Endodermal cell (in vitro differentiated cells): Measurements from ENCODE around the gene THOP1. TPM values are rescaled to one million over a fixed set of nuclear protein-coding genes. Genes with fewer than 3 reads are reported as not detected.

Experiments used
- DNase-seq: peaks from one replicate; pipeline ENCODE4 v3.0.0-alpha.2; 2017
- H3K27ac ChIP-seq: 2 replicates; pipeline ENCODE4 v1.5.1; 2013; ENCODE audit warnings: mild to moderate bottlenecking, low read depth, low read length, moderate library complexity
- H3K27me3 ChIP-seq: 2 replicates; pipeline ENCODE4 v1.6.1; 2013; ENCODE audit warnings: mild to moderate bottlenecking, low read length, moderate library complexity; ENCODE audit not compliant: insufficient read depth, control insufficient read depth, poor library complexity, severe bottlenecking
- H3K36me3 ChIP-seq: 2 replicates; pipeline ENCODE4 v1.7.0; 2013; ENCODE audit warnings: mild to moderate bottlenecking, low read length, moderate library complexity; ENCODE audit not compliant: control insufficient read depth, insufficient read depth
- H3K4me1 ChIP-seq: one replicate; pipeline ENCODE4 v1.7.0; 2013; ENCODE audit warnings: low read length; ENCODE audit not compliant: control insufficient read depth, insufficient read depth
- H3K4me3 ChIP-seq: 2 replicates; pipeline ENCODE4 v1.5.1; 2013; ENCODE audit warnings: mild to moderate bottlenecking, low read length, moderate library complexity
- H3K9ac ChIP-seq: 2 replicates; pipeline ENCODE4 v1.6.1; 2013; ENCODE audit warnings: mild to moderate bottlenecking, low read length, moderate library complexity; ENCODE audit not compliant: poor library complexity, severe bottlenecking; ENCODE audit errors: extremely low read depth
- H3K9me3 ChIP-seq: 2 replicates; pipeline ENCODE4 v1.6.1; 2013; ENCODE audit warnings: mild to moderate bottlenecking, low read length, moderate library complexity; ENCODE audit not compliant: control insufficient read depth
- H3K27ac Mint-ChIP-seq: 2 replicates; pipeline ENCODE4 v1.8.0; 2020; ENCODE audit warnings: mixed read lengths
- H3K27me3 Mint-ChIP-seq: 2 replicates; pipeline ENCODE4 v1.8.0; 2021; ENCODE audit warnings: mild to moderate bottlenecking, mixed read lengths; ENCODE audit not compliant: insufficient read depth
- H3K36me3 Mint-ChIP-seq: 2 replicates; pipeline ENCODE4 v1.8.0; 2020; ENCODE audit warnings: low read depth, mixed read lengths
- H3K4me1 Mint-ChIP-seq: 2 replicates; pipeline ENCODE4 v1.8.0; 2020; ENCODE audit warnings: mixed read lengths
- H3K4me3 Mint-ChIP-seq: 2 replicates; pipeline ENCODE4 v1.8.0; 2020; ENCODE audit warnings: mild to moderate bottlenecking, moderate library complexity, mixed read lengths
- H3K9me3 Mint-ChIP-seq: 2 replicates; pipeline ENCODE4 v1.8.0; 2020; ENCODE audit warnings: mild to moderate bottlenecking, mixed read lengths
- CTCF ChIP-seq: fragments of 200-600 bp; sonication (generic); conservative IDR thresholded peaks from 2 replicates; pipeline ENCODE4 v1.5.0; 2021; ENCODE audit warnings: antibody characterized with exemption, mild to moderate bottlenecking
- WGBS, 2 experiments: methylation state at CpG; one replicate each; pipeline versions ENCODE4 v1.1.5 to v1.1.7; 2013; ENCODE audit warnings: missing lambda C conversion rate in 2 of 2, mixed read lengths in 1 of 2; ENCODE audit not compliant: insufficient coverage in 1 of 2, insufficient read length in 1 of 2; 5-methylcytosine and 5-hydroxymethylcytosine counted together
- total RNA-seq, 2 donors: library from RNA; stranded (reverse); fragmentation: NEBNext Ultra II Directional in 1 of 2; extraction: Animal tissue kit (Norgen Biotek cat#: 25700) in 1 of 2; gene quantifications; 2 replicates in 1 of 2; 3 replicates in 1 of 2; pipeline ENCODE4 v1.2.1, GENCODE V29; 2021

The THOP1 gene
- total RNA-seq, 2 donors from 2014 or later = 130 to 170 TPM

DNA sequence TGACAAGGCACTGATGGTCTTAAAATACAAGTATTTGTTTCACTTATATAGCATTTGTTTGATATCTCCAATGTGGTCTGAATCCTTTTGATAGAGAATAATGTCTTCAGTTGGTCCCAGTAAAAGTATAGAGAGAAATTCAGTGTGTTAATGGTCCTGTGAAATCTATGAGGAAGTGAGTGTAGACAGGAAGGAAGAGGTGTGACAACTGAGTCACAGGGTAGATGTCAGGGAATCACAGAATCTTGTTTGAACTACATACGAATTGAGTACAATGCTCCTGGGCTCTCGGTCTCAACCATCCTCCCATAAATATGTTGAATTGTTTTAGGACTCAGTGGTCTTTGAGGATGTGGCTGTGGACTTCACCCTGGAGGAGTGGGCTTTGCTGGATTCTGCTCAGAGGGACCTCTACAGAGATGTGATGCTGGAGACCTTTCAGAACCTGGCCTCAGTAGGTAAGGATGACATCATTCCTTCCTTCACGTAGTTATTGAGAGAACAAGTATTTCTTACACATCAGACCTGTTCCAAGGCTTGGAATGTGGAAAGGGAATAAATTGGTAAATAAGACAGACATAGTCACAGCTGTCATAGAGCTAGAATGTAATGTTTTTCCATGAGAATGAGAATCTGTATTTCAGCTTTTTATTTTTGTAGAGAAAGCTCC, 65.1 kb downstream of the THOP1 start:
- DNase-seq = no peak
- H3K4me1 Mint-ChIP-seq = no peaks in the 10 kb centered on the region
- no peaks in the 10 kb centered on the region for H3K27me3 ChIP-seq
- no peaks in the 10 kb centered on the region for H3K27me3 Mint-ChIP-seq
- no peak overlapping the region for H3K4me3 Mint-ChIP-seq
- no peak overlapping the region for H3K27ac ChIP-seq
- TF ChIP-seq CTCF = no peak
- H3K9me3 Mint-ChIP-seq = peaks cover 95% of the 10 kb centered on the region
- H3K9ac ChIP-seq = no peak overlapping the region
- peaks cover 66% of the 10 kb centered on the region for H3K36me3 ChIP-seq
- H3K36me3 Mint-ChIP-seq = peaks cover 88% of the 10 kb centered on the region
- H3K4me1 ChIP-seq = no peaks in the 10 kb centered on the region
- H3K9me3 ChIP-seq = peaks cover 97% of the 10 kb centered on the region
- H3K27ac Mint-ChIP-seq = no peak overlapping the region
- WGBS, 2 experiments = 92 to 100% methylated on average over 1 to 3 of the region's 3 CpGs
- H3K4me3 ChIP-seq = peak overlapping the region; percentile 58

GRCh38 chr19:2852598-2852997, 67.3 kb downstream of the THOP1 start:
- no peaks in the 10 kb centered on the region for H3K27me3 ChIP-seq
- peak overlapping the region; percentile 78 for H3K4me3 ChIP-seq
- H3K9me3 Mint-ChIP-seq = peaks cover 98% of the 10 kb centered on the region
- H3K9ac ChIP-seq = no peak overlapping the region
- peaks cover 63% of the 10 kb centered on the region for H3K36me3 ChIP-seq
- no peaks in the 10 kb centered on the region for H3K27me3 Mint-ChIP-seq
- 97 to 99% methylated on average over 6 to 10 of the region's 10 CpGs for WGBS, 2 experiments
- peaks cover 80% of the 10 kb centered on the region for H3K36me3 Mint-ChIP-seq
- H3K27ac ChIP-seq = no peak overlapping the region
- H3K4me1 Mint-ChIP-seq = no peaks in the 10 kb centered on the region
- peaks cover 96% of the 10 kb centered on the region for H3K9me3 ChIP-seq
- no peak overlapping the region for H3K27ac Mint-ChIP-seq
- H3K4me1 ChIP-seq = no peaks in the 10 kb centered on the region
- TF ChIP-seq CTCF = no peak
- no peak for DNase-seq
- no peak overlapping the region for H3K4me3 Mint-ChIP-seq

DNA sequence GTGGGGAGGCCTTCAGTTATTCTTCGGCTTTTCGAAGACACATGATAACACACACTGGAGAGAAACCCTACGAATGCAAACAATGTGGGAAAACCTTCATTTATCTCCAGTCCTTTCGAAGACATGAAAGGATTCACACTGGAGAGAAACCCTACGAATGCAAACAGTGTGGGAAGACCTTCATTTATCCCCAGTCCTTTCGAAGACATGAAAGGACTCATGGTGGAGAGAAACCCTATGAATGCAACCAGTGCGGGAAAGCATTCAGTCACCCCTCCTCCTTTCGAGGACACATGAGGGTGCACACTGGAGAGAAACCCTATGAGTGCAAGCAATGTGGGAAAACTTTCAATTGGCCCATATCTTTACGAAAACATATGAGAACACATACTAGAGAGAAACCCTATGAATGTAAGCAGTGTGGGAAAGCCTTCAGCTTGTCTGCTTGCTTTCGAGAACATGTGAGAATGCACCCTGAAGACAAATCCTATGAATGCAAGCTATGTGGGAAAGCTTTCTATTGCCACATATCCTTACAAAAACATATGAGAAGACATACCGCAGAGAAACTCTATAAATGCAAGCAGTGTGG, 67.8 kb downstream of the THOP1 start:
- no peaks in the 10 kb centered on the region for H3K4me1 ChIP-seq
- no peak for DNase-seq
- Mint-ChIP-seq H3K4me3 (no peak overlapping the region), H3K27ac (no peak overlapping the region), H3K9me3 (peaks cover 98% of the 10 kb centered on the region), H3K27me3 (no peaks in the 10 kb centered on the region), H3K4me1 (no peaks in the 10 kb centered on the region), H3K36me3 (peaks cover 78% of the 10 kb centered on the region)
- peaks cover 63% of the 10 kb centered on the region for H3K36me3 ChIP-seq
- TF ChIP-seq CTCF = no peak
- 96 to 98% methylated on average over 11 of the region's 11 CpGs for WGBS, 2 experiments
- no peaks in the 10 kb centered on the region for H3K27me3 ChIP-seq
- no peak overlapping the region for H3K9ac ChIP-seq
- peak overlapping the region; percentile 78 for H3K4me3 ChIP-seq
- H3K9me3 ChIP-seq = peaks cover 96% of the 10 kb centered on the region
- H3K27ac ChIP-seq = no peak overlapping the region
